HG03565 (cell line): Measurements from ENCODE around the gene CSPG4.

ENCODE experiments used
- ATAC-seq: cut with Tn5 transposase; IDR thresholded peaks from one replicate; pipeline ENCODE4 v1.9.1; 2021; ENCODE audit warnings: mild to moderate bottlenecking, moderate library complexity; ENCODE audit not compliant: unreplicated experiment

The CSPG4 gene

DNA sequence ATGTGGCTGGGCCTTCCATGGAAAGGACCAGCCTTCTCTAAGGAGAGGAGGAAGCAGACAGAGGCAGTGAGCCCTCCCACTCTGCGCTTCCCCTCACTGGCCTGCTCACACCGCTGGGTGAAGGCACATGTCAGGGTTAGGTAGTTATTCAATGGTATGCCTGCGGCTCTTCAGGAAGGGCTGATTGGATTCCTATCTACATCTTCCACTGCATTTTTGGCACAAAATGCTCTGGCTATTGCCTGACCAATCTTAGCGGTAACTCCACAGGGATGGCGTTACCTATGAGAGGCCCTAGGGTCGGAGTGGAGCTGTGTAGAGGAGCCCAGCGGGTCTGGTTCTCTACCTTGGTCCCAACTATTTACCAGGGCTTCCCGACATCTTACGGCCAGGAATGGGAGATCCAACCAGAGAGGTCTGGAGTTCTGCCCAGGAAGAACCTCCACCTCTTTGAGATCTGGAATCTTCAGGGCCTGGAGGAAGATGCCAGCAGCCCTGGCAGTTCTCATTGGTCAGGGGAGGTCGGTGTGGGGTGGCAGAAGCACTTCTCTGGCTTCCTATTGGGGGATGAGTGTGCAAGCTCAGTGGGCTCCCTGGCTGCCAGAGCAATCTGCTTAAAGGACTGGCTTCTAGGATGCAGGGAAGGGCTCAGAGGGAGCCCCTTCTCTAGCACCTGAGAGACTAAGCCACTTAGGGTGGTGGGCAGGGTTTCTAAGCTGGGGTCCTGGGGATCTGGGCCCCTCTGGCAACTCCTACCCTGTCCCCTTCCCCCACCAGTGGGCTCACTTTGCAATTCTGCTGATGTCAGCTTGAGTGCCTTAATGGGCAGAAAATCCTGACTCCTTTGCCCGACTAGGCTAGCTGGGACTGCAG, 40.7 kb downstream of the CSPG4 start:
- ATAC-seq = no peak

DNA sequence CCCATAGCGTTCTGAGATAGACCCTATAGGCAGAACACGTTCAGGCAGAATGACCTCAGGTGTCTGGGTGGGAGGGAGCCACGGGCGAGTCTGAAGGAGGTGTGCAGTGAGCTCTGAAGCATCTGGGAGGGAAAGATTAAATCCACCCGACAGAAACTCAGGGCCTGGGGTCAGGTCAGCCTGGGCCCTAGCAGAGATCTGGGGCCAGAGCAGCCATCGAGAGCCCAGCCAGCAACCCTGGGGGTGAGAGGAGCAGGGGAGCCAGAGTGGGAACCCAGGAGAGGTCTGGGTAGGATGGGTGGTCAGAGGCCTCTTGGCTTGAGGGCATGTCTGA, 42.8 kb downstream of the CSPG4 start:
- no peak for ATAC-seq

DNA sequence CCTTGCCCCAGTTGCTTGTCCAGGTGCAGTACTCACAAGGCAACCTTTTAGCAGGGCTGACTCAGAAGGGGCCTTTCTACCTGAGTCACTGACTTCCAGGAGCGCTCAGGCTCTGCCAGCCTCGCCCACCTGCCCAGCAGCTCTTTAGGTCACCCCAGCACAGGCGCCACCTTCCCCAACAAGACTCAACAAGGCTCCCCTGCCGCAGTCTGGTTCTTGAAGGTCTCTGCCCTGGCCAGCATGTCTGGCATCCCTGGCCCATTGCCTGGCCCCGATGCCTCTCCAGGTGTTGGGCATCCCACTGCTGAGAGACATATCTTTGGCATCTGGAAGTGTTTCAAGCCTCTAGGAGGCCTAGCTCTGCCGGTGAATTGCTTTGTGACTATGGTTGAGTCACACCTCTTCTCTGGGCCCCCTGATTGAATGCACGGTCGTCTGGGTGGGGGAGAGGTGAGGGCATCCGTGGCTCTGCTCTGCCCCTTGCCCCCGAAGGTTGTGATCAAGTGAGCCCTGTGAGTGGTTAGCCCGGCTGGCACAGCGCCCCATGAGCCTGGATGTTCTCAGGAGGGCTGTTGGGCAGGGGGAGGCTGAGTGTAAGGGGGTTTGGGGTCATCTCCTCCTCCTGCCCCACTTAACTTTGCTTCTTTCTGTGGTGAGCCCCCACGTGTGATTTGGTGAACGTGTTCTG, 43.3 kb downstream of the CSPG4 start:
- no peak for ATAC-seq

DNA sequence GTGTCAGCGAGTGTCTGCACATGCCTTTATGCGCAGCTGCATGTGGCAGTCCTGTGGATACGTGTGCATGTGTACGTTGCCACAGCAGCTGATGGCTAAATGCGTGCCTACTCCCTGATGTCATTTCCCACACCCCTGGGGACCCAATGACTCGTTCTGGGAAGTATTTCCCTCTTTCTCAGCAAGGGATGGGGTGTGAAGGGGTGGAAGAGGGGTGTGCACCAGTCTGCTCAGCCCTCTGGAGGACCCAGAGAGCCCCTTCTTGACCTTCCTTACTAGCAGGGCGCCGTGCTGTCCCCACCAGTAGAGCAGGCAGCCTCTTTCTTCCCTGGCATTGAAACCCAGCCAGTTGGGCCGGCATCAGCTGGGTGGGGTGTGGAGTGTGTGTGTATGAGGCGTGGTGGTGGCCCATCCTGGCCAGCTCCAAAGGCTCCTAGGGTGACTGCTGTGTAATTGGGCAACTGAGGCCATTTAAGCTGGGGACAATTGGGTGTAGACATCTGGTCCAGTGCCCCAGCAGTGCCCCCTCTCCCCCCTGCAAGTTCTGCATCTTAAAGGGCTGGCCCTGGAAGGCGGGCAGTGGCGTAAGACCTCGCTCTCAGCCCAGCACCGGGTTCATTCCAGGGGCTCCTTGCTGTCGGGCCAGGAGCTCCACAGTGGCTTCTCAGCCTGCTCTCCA, 45.7 kb downstream of the CSPG4 start:
- ATAC-seq = no peak

DNA sequence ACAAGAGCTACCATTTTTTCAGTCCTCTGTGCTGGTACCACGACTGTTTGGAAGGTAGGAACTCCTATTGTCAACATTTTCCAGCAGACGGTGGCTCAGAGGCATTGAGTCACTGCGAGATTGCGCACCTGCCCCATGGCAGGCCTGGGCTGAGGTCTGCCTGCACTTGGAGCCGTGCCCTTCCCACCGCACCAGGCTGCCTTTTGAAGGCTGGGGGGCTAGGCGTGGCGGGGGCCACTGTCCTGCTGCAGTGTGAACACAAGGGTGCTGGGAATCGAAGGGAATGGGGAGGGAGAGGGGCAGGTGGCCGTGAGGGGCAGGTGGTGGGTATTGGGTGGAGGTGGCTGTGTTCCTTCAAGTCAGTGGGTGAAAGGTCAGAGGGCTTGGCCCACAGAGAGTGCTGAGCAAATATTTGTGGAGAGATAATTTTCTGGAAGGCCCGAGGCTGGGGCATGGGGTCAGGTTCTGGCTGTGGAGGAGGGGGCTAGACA, 48.7 kb downstream of the CSPG4 start:
- no peak for ATAC-seq

DNA sequence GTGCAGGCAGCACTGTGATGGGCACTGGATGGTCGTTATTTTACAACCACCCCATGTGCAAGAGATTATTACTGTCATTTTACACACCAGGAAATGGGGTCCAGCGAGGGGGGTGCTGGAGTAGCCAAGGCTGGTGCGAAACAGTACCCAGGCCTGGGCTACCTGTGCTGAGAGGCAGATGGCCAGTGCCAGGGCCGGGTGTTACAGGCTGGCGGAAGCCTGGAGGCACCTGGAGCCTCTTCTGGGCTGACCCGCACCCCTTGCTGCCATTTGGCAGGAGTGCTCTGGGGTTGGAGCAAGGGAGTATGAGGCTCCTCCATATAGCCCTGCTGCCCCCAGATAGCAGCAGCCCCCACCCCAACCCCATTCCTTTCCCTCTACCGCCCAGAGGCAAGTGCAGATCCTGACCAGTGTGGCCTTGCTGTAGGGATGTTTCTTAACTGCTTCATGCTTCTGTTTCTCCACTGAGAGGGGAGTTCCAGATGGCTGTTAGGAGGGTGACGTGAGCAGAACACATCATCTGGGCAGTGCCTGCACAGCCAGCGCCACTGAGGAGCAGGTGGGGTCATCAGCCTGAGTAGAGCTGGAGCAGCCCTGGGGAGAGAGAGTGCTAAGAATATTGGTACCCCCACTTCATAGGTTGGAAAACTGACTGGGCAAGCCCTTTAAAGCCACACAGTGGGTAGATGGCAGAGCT, 49.7 kb downstream of the CSPG4 start:
- ATAC-seq = no peak

DNA sequence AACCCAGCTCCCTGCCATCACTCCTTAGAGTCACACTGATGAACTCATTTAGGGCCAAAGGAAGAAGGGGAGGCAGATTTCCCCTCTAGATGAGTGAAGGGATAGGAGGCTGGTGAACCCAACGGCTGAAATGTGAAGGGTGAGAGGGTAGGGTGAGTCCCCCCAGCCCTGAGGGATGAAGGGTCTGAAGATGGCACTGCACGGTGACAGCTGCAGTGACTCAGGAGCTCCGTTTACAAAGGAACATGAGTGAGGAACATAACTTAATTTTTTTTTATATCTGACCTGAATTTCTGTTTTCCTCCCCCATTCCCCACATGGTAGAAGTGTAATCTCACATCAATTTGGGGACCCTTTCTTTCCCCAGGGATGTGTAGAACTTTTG, 50.9 kb downstream of the CSPG4 start:
- no peak for ATAC-seq

DNA sequence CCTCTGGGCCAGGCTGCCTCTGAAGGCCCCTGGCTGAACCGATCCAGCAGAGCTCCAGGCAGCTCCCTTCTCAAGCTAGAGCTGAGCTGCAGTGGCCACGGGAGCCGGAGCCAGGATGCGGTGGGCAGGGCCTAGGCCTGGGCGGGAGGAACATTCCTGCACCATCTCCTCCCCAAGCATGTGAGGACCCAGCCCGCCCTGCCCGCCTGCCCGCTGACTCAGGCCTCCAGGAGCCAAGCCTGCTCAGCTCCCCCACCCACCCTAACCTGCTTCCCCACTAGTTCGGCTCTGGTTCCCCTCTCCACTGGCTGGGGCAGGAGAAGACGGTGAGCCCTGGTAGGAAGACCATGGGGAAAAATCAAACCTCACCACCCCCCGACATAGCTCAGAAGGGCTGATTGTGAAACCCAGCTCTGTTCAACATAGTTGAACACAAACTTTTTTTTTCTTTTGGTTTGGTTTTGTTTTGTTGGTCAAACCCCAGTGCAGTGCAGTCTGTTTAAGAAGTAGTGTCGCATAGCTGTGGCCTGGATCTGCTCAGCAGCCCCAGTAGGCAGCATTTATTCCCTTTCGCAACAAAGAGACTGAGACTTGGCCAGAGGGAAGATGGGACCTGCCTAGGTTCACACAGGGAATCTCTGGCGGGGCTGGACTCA, 51.4 kb downstream of the CSPG4 start:
- no peak for ATAC-seq

DNA sequence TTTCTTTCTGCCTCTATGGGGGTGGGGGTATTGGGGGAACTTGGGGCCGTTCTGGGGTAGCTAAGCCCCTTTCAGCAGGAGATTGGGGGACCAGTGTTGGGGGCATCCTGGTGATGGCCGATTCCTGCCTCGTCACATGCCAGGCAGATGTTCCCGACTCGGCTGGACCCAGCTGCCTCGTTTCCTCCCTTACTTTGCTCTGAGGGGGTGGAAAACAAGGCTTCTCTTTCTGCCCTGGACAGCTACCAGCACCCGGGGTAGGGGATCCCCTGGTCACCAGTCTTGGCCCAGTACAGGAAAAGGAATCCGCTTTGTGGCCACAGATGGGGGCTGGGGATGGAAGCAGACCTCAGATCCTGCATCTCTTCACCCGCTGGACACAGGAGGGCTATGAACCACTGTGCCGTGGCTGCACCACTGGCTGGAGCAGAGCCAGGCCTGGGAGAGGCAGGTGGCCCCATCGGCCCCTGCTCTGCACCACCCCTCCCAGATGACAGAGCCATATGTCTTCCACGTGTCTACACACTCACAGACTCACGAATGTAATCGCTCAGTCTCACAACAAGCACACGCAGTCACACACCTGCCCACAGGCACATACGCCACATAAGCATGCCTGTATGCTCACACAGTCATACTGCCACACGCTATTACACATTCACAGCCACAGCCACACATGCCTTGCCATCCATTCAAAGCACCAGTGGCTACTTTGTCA, 52.6 kb downstream of the CSPG4 start:
- ATAC-seq = no peak

DNA sequence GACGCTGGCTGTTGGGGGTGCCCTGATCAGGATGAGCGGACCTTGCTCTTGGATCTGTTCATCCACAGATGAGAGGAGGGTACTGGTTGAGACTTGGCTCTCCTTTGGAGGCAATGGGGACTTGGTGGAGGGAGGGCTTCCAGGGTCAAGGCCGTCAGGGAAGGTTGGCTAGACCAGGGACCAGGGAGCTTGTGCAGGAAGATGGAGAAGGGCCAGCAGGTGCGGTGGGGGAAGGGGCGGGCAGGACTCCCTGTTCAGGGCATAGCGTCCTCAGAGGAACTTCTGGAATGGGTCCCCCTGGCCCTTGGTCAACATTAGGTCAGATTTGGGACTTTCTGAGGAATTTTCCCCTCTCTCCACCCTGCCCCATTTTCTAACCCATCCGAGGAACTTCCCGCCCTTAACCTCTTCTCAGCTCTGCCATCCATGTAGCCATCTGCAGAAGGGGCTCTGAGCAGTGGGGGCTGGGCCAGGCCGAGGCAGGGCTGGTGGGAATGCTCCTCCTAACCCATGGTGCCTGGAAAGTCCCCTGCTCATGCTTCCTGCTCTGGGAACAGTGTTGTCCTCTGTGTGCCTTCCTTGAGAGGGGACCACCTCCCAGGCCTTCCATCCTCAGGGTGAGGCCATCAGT, 53.4 kb downstream of the CSPG4 start:
- no peak for ATAC-seq

DNA sequence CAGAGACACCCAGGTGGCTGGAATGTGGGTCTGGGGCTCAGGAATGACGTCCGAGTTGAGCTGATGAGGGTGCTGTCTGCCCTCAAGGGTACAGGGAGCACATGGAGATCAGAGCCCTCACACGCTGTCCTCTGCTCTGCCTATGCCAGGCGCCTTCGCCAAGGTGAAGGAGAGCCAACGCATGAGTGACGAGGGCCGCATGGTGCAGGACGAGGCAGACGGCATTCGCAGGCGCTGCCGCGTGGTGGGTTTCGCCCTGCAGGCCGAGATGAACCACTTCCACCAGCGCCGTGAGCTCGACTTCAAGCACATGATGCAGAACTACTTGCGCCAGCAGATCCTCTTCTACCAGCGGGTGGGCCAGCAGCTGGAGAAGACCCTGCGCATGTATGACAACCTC, 55.8 kb downstream of the CSPG4 start:
- ATAC-seq = no peak

DNA sequence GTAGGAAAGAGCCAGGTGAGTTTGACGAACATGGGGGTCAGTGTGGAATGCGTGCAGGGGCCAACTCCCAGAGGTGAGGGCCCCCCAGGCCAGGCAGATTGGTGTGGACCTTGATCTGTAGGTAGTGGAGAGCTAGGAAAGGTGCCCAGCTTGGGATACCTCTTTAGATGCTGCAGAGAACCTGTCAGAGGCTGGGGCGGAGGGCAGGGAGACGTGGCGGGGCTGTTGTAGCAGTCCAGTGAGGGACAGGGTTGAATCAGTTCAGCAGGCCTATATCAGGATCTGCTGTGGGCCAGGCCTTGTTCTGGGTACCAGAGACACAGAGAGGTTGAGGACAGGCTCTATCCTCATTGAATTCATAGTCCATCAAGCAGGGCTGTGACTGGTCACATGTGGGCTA, 56.3 kb downstream of the CSPG4 start:
- ATAC-seq = no peak

DNA sequence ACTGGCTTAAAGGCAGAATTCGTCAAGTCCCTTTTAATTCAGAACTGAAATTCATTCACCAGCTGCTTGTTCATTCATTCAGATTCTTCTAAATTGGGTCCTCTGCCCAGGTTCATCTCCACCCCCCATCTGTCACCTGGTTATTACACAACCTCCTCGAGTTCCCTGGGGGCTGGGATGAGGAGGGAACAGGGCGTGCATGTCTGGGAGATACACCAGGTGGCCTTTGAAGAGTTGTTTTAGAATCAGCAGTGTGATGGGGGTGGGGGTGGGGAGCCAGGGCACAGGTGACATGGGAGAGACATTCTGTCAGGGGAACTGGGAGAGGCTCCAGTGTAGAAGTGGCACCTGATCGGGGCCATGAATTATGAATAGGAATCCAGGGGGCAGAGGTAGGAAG, 56.7 kb downstream of the CSPG4 start:
- no peak for ATAC-seq

DNA sequence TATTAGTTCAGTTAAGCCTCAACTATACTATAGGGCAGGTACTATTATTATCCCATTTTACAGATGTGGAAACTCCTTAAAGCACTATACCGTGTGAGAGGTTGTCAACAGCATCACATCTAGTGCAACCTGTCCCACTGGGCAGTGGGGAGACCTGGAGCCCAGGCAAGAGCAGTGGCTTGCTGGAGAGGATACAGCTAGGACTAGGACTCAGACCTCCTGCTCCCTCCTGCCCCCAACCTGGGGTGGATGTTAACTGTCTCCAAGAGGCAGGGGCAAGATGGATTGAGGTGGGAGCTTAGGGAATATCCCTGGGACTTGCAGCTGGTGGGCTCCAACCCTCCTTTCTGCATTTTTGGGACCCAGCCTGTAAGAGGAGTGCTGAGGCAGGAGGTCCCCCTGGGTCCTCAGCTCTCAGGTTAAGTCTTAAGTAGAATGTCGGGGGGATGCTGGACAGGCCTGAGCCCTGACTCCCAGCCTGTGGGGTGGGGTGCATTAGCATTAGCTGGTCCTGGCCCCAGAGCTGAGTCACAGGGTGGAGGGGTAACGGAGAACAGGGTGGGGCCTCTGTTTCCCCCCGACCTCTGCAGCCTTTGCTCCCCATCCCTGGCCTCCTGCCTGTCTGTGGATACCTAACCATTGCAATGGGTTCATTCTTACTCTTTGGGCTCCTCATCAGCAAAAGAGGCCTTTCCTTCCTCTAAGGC, 58.3 kb downstream of the CSPG4 start:
- ATAC-seq = no peak

DNA sequence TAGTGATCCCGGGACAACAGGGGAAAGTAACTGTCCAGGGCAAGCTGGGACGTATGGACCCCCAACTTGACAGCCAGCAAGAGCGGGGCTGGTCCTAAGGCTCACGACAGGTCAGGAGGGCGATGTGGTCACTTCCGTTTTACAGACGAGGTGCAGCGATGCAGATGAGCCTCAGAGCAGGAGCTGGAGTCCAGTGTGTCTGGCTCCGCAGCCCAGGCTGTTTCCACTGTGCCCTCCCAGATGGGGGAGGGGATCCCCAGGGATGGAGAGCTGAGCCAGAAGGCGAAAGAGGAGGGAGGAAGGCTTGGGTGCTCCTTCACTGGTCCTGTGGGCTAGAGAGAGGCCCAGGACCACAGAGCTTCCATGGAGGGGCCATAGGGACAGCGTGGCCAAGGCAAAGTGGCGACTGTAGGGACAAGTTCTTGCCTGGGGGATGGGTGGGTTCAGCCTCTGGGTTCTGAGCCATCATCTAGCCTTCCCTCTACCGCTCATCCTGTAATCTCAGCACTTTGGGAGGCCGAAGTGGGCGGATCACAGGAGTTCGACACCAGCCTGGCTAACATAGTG, 59.2 kb downstream of the CSPG4 start:
- ATAC-seq = no peak

DNA sequence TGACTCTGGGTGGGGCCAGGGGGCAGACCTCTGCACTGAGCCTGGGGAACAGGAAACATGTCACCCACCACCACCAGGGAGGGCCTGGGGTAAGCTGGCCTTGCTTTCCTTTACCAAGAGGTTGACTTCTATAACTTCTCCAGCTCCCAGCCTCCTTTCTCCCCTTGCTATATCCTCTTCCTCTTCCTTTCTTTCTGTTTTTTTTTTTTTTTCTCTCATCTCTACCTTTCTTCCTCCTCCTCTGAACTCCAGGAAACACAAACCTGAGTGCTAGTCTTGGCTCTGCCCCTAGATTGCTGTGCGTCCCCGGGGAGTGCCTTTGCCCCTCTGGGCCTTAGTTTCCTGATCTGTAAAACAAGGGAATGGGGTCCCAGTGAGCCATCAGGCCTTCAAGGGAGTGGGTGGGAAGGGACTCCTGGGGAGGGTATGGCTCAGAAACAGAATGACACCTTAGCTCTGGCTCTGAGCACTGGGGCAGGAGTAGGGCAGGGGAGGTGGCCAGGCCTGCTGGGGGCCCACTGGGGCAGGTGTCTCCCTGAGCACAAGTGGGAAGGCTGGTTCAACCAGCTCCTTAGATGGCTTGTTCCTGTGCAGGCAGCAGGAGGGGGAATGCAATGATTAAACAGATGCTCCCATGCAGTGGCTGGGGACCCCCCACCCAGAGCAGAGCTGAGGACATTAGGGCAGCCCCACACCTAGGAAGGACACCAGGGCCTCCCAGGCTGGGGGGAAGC, 60.7 kb downstream of the CSPG4 start:
- no peak for ATAC-seq

DNA sequence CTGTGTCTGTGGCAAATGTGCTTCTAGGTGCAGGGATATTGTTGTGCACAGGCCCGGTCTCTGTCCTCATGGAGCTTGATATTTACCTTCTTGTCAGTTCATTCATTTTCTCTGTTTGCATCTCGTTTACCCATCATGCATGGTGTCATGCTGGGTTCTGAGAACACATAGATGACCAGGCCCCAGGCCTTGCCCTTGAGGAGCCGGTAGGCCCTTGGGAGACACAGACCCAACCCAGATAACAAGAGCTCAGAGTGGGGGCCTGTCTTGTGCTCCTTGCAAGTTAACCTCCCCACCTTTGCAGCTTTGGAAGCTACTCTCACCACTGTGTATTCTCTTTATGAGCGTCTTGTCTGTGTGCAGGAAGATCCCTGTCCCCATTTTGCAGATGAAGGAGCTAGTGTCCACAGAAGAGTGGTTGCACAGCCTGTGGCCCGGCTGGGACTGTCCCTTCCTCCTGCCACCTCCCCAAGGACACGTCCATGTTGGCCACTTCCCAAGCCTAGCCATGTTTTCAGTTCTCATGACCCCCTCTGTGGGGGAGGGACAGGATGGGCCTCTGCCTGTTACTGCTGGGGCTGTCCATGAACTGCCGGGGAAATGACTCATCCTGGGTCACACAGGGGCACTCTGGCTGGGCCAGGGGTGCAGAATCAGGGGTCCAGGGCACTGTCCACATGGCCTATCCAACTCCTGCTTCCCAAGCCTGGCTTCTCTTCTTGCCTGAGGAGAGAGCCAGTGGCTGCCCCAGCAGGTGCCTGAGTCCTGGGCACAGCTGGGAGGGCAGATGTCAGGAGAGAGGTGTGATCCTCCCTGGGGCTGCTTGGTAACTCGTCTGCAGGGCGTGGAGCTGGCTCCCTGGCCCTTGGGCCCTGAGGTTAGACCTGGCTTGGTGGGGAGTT, 61.5 kb downstream of the CSPG4 start:
- no peak for ATAC-seq
